ENCODE results near the gene MSRB1. TPM values are rescaled to one million over a fixed set of nuclear protein-coding genes. Genes with fewer than 3 reads are reported as not detected.

MSRB1 gene
- total RNA-seq, 1 experiment from 2014 or later, result 25.7 TPM

- ChIA-PET CTCF (no interaction called here), POLR2A (ENCODE audit: unreplicated experiment) (no interaction called here)
- no peak overlapping the region for H3K27ac ChIP-seq (ENCODE audit: low read length)
- no peaks in the 10 kb centered on the region for H3K79me2 ChIP-seq (ENCODE audit: low read length)
- no peak overlapping the region for H2AFZ ChIP-seq (ENCODE audit: low read length)
- no peak for TF ChIP-seq CTCF (conservative IDR thresholded peaks at IDR 0.05; ENCODE audit: low read depth, low read length)
- no peak for TF ChIP-seq EZH2phosphoT487 (IDR thresholded peaks at IDR 0.05; ENCODE audit: borderline replicate concordance, low read length)
- TF ChIP-seq EZH2 (IDR thresholded peaks at IDR 0.05; ENCODE audit: low read length, unreplicated experiment), result no peak
- no peak overlapping the region for H3K4me3 ChIP-seq (ENCODE audit: low read length)
- peaks cover 6% of the 10 kb centered on the region; the same call in 1 of the 2 replicates for H3K4me1 ChIP-seq (ENCODE audit: insufficient read depth, low read length)
- ATAC-seq, result no peak
- H3K9me3 ChIP-seq (ENCODE audit: low read length), result no peaks in the 10 kb centered on the region
- H3F3A ChIP-seq (ENCODE audit: low read length, unreplicated experiment), result no peaks in the 10 kb centered on the region
- H3K27me3 ChIP-seq (ENCODE audit: low read length), result peaks cover 17% of the 10 kb centered on the region
- H3K4me2 ChIP-seq (ENCODE audit: low read length), result no peak overlapping the region
- no peaks in the 10 kb centered on the region for H3K9me2 ChIP-seq (replicated peaks; ENCODE audit: low read length)
- no TSS peak for BruUV-seq (replicated peaks)
- intact Hi-C loops (cut with micrococcal nuclease), result no loop called here
- no peaks in the 10 kb centered on the region for H4K20me1 ChIP-seq (ENCODE audit: low read length)
- DNase-seq, result no peak
- H3K9ac ChIP-seq (ENCODE audit: low read length), result no peak overlapping the region
- no peaks in the 10 kb centered on the region for H3K36me3 ChIP-seq (ENCODE audit: low read depth, low read length)
These were observed 18.9 kb downstream of the MSRB1 start for GRCh38 chr16:1924095-1924494.

GRCh38 chr16:1923299-1924034 is 19.5 kb downstream of the MSRB1 start:
- Histone ChIP-seq H3K4me1 (ENCODE audit: insufficient read depth, low read length) (peaks cover 6% of the 10 kb centered on the region; the same call in 1 of the 2 replicates), H3K4me3 (ENCODE audit: low read length) (no peak overlapping the region), H3F3A (ENCODE audit: low read length, unreplicated experiment) (no peaks in the 10 kb centered on the region), H2AFZ (ENCODE audit: low read length) (no peak overlapping the region), H3K27me3 (ENCODE audit: low read length) (peaks cover 23% of the 10 kb centered on the region), H4K20me1 (ENCODE audit: low read length) (no peaks in the 10 kb centered on the region), H3K27ac (ENCODE audit: low read length) (no peak overlapping the region), H3K9me2 (replicated peaks; ENCODE audit: low read length) (no peaks in the 10 kb centered on the region), H3K9ac (ENCODE audit: low read length) (no peak overlapping the region), H3K9me3 (ENCODE audit: low read length) (no peaks in the 10 kb centered on the region), H3K79me2 (ENCODE audit: low read length) (no peaks in the 10 kb centered on the region), H3K36me3 (ENCODE audit: low read depth, low read length) (no peaks in the 10 kb centered on the region), H3K4me2 (ENCODE audit: low read length) (no peak overlapping the region)
- ATAC-seq (peak; percentile 65; the same call in 1 of the 2 replicates), DNase-seq (peak; percentile 46)
- intact Hi-C loops (cut with micrococcal nuclease), result no loop called here
- TF ChIP-seq EZH2 (IDR thresholded peaks at IDR 0.05; ENCODE audit: low read length, unreplicated experiment), result no peak
- peak; percentile 33 for TF ChIP-seq CTCF (conservative IDR thresholded peaks at IDR 0.05; ENCODE audit: low read depth, low read length)
- ChIA-PET POLR2A (ENCODE audit: unreplicated experiment) (no interaction called here), CTCF (no interaction called here)
- no TSS peak for BruUV-seq (replicated peaks)

- no TSS peak for BruUV-seq (replicated peaks)
- no peak overlapping the region for H3K27ac ChIP-seq (ENCODE audit: low read length)
These were observed 20.6 kb downstream of the MSRB1 start for GRCh38 chr16:1922357-1922756.

More at GRCh38 chr16:1922357-1922756, 20.6 kb downstream of the MSRB1 start:
- intact Hi-C loops (cut with micrococcal nuclease), result no loop called here
- Histone ChIP-seq H3K4me2 (ENCODE audit: low read length) (no peak overlapping the region), H3K4me3 (ENCODE audit: low read length) (no peak overlapping the region), H4K20me1 (ENCODE audit: low read length) (no peaks in the 10 kb centered on the region), H3K79me2 (ENCODE audit: low read length) (no peaks in the 10 kb centered on the region), H3K9me2 (replicated peaks; ENCODE audit: low read length) (no peaks in the 10 kb centered on the region), H3K9ac (ENCODE audit: low read length) (no peak overlapping the region), H3F3A (ENCODE audit: low read length, unreplicated experiment) (no peaks in the 10 kb centered on the region), H3K36me3 (ENCODE audit: low read depth, low read length) (no peaks in the 10 kb centered on the region), H3K9me3 (ENCODE audit: low read length) (no peaks in the 10 kb centered on the region), H3K27me3 (ENCODE audit: low read length) (peaks cover 29% of the 10 kb centered on the region), H2AFZ (ENCODE audit: low read length) (no peak overlapping the region), H3K4me1 (ENCODE audit: insufficient read depth, low read length) (peaks cover 6% of the 10 kb centered on the region; the same call in 1 of the 2 replicates)
- DNase-seq (no peak), ATAC-seq (no peak)
- CTCF ChIA-PET, result no interaction called here
- POLR2A ChIA-PET (ENCODE audit: unreplicated experiment), result no interaction called here
- TF ChIP-seq CTCF (conservative IDR thresholded peaks at IDR 0.05; ENCODE audit: low read depth, low read length) (no peak), EZH2 (IDR thresholded peaks at IDR 0.05; ENCODE audit: low read length, unreplicated experiment) (no peak), EZH2phosphoT487 (IDR thresholded peaks at IDR 0.05; ENCODE audit: borderline replicate concordance, low read length) (no peak)

Measured in PC-3 (cell line).